Endothelial cell of umbilical vein (primary cell): Measurements from ENCODE around the gene ANKMY1. TPM values are rescaled to one million over a fixed set of nuclear protein-coding genes. Genes with fewer than 3 reads are reported as not detected.

Source experiments
- BruUV-seq: library from RNA; stranded (reverse); fragments of 400-500 nt; replicated peaks from 2 replicates; lab custom pipeline; 2021; lab: Mats Ljungman, UMichigan
- CTCF ChIA-PET: fragments of 300-600, 350-600 bp; sonication (Branson Sonifier 250); formaldehyde crosslinking; loops from one replicate; lab custom pipeline; 2021; ENCODE audit warnings: antibody characterized with exemption, inconsistent platforms; lab: Charles Lee
- POLR2A ChIA-PET: fragments of 300-600, 350-600 bp; sonication (Branson Sonifier 250); formaldehyde crosslinking; loops from one replicate; lab custom pipeline; 2021; ENCODE audit warnings: antibody characterized with exemption, inconsistent platforms; lab: Charles Lee
- DNase-seq: peaks from one replicate; pipeline ENCODE4 v3.0.0-alpha.2; 2011; ENCODE audit warnings: low read depth, low spot score
- FAIRE-seq: peaks from 2 replicates; lab custom pipeline; 2011; peaks lifted over from hg19 to GRCh38; lab: Jason Lieb, UNC
- H2AFZ ChIP-seq: 2 replicates; pipeline ENCODE4 v1.6.0; 2012; ENCODE audit warnings: low read depth, low read length, control low read depth, inconsistent platforms
- H3K27ac ChIP-seq: 2 replicates; pipeline ENCODE4 v1.5.1; 2011; ENCODE audit warnings: low read depth, mild to moderate bottlenecking, control low read depth, low read length, moderate library complexity; ENCODE audit not compliant: insufficient read depth
- H3K27me3 ChIP-seq, 2 experiments: 2 replicates each; pipeline versions ENCODE4 v1.6.0 to v1.6.1; 2011; ENCODE audit warnings: low read length in 2 of 2, mixed read lengths in 1 of 2; ENCODE audit not compliant: control insufficient read depth in 2 of 2, insufficient read depth in 2 of 2
- H3K36me3 ChIP-seq, 2 experiments: 2 replicates in 1 of 2; 3 replicates in 1 of 2; pipeline ENCODE4 v1.5.1; 2011; ENCODE audit warnings: low read length in 2 of 2, mild to moderate bottlenecking in 1 of 2, moderate library complexity in 1 of 2; ENCODE audit not compliant: control insufficient read depth in 2 of 2, insufficient read depth in 2 of 2; ENCODE audit errors: extremely low read depth in 1 of 2
- H3K4me1 ChIP-seq: 3 replicates; pipeline ENCODE4 v1.5.1; 2011; ENCODE audit warnings: mild to moderate bottlenecking, low read length; ENCODE audit not compliant: control insufficient read depth, insufficient read depth; ENCODE audit errors: extremely low read depth
- H3K4me2 ChIP-seq: 2 replicates; pipeline ENCODE4 v1.6.1; 2011; ENCODE audit warnings: low read length, control low read depth, mixed read lengths; ENCODE audit not compliant: insufficient read depth
- H3K4me3 ChIP-seq, 3 experiments: fragments of 200-600 bp in 1 of 3; sonication (generic), shearing (Covaris generic) in 1 of 3; replicated peaks in 1 of 3; 2 replicates each; pipeline ENCODE4 v1.5.1; 2011 to 2016; ENCODE audit warnings: control low read depth in 3 of 3, low read length in 3 of 3, mild to moderate bottlenecking in 2 of 3, inconsistent platforms in 1 of 3, low read depth in 1 of 3, moderate library complexity in 1 of 3; ENCODE audit not compliant: insufficient read depth in 1 of 3
- H3K79me2 ChIP-seq: 2 replicates; pipeline ENCODE4 v1.6.0; 2012; ENCODE audit warnings: low read length, inconsistent platforms; ENCODE audit not compliant: control insufficient read depth, insufficient read depth
- H3K9ac ChIP-seq: replicated peaks from 2 replicates; pipeline ENCODE3; 2011; ENCODE audit warnings: low read length, control low read depth; ENCODE audit not compliant: insufficient read depth; ENCODE audit errors: extremely low read depth
- H3K9me1 ChIP-seq: replicated peaks from 3 replicates; pipeline ENCODE4 v1.6.0; 2011; ENCODE audit warnings: mild to moderate bottlenecking, low read length; ENCODE audit not compliant: control insufficient read depth, insufficient read depth; ENCODE audit errors: extremely low read depth
- H3K9me3 ChIP-seq: replicated peaks from 2 replicates; pipeline ENCODE4 v1.5.1; 2012; ENCODE audit warnings: low read length, inconsistent platforms; ENCODE audit not compliant: control insufficient read depth, insufficient read depth
- H4K20me1 ChIP-seq: replicated peaks from 2 replicates; pipeline ENCODE3; 2011; ENCODE audit warnings: mild to moderate bottlenecking, low read length; ENCODE audit not compliant: control insufficient read depth, insufficient read depth; ENCODE audit errors: extremely low read depth
- EZH2 ChIP-seq: IDR thresholded peaks from 2 replicates; pipeline ENCODE4 v1.6.1; 2012; ENCODE audit warnings: borderline replicate concordance, low read depth, mild to moderate bottlenecking, moderate library complexity, low read length, inconsistent platforms; ENCODE audit not compliant: severe bottlenecking
- GATA2 ChIP-seq: IDR thresholded peaks from 2 replicates; pipeline ENCODE4 v1.7.0; 2011; ENCODE audit warnings: low read depth, mild to moderate bottlenecking, moderate library complexity, mixed read lengths, low read length; ENCODE audit not compliant: insufficient read length, insufficient read depth
- JUN ChIP-seq: IDR thresholded peaks from 2 replicates; pipeline ENCODE4 v1.6.1; 2011; ENCODE audit warnings: borderline replicate concordance, low read depth; ENCODE audit not compliant: insufficient read length, insufficient read depth
- MYC ChIP-seq: IDR thresholded peaks from one replicate; pipeline ENCODE4 v1.6.1; 2011; ENCODE audit warnings: mild to moderate bottlenecking, low read depth, low read length
- POLR2A ChIP-seq: IDR thresholded peaks from 2 replicates; pipeline ENCODE4 v1.6.1; 2012; ENCODE audit warnings: low read depth, mild to moderate bottlenecking, control low read depth, low read length
- POLR2AphosphoS5 ChIP-seq: IDR thresholded peaks from 2 replicates; pipeline ENCODE4 v1.6.1; 2012; ENCODE audit warnings: low read depth, mild to moderate bottlenecking, control low read depth, low read length, moderate library complexity; ENCODE audit not compliant: insufficient read depth
- dilution Hi-C: fragments of 300-500 bp; cut with MboI; formaldehyde crosslinking; loops from one replicate; pipeline ENCODE4 v1.15.0; 2019; ENCODE audit warnings: low sequenced_read_pairs; ENCODE audit not compliant: extremely low pct_ligation_motif_present
- intact Hi-C: fragments of 100-400 bp; cut with micrococcal nuclease; formaldehyde crosslinking; loops from one replicate; pipeline ENCODE4 v1.10.0; 2022
- polyA plus RNA-seq, 4 experiments: library from polyadenylated mRNA; depleted of rRNA in 3 of 4; stranded (reverse) in 3 of 4; unstranded in 1 of 4; fragments of >200 nt; gene quantifications; 2 replicates each; pipeline versions ENCODE4 v1.2.1 to v1.2.3, GENCODE V29; 2011 to 2012; ENCODE audit warnings: missing spikeins in 1 of 4
- total RNA-seq: library from RNA; stranded (reverse); gene quantifications from 2 replicates; pipeline ENCODE4 v1.2.3, GENCODE V29; 2021
- TF ChIP-seq, protein P1 (sequence below), 2 donors: IDR thresholded peaks; 1 replicate in 1 of 2; 2 replicates in 1 of 2; pipeline ENCODE4 v1.5.1; 2011; ENCODE audit warnings: low read length in 2 of 2, mild to moderate bottlenecking in 2 of 2, moderate library complexity in 2 of 2, control low read depth in 1 of 2, inconsistent platforms in 1 of 2, low read depth in 1 of 2; ENCODE audit not compliant: insufficient read depth in 1 of 2; ENCODE audit errors: extremely low read depth in 1 of 2
- TF ChIP-seq, protein P2 (sequence below): IDR thresholded peaks from 2 replicates; pipeline ENCODE4 v1.6.1; 2011; ENCODE audit not compliant: insufficient read depth, insufficient read length

The ANKMY1 gene
- total and polyA plus RNA-seq, 2 donors (not counting 3 experiments of a cell fraction or from before 2014, with no cell fraction given) = 9.0 to 16.0 TPM

DNA sequence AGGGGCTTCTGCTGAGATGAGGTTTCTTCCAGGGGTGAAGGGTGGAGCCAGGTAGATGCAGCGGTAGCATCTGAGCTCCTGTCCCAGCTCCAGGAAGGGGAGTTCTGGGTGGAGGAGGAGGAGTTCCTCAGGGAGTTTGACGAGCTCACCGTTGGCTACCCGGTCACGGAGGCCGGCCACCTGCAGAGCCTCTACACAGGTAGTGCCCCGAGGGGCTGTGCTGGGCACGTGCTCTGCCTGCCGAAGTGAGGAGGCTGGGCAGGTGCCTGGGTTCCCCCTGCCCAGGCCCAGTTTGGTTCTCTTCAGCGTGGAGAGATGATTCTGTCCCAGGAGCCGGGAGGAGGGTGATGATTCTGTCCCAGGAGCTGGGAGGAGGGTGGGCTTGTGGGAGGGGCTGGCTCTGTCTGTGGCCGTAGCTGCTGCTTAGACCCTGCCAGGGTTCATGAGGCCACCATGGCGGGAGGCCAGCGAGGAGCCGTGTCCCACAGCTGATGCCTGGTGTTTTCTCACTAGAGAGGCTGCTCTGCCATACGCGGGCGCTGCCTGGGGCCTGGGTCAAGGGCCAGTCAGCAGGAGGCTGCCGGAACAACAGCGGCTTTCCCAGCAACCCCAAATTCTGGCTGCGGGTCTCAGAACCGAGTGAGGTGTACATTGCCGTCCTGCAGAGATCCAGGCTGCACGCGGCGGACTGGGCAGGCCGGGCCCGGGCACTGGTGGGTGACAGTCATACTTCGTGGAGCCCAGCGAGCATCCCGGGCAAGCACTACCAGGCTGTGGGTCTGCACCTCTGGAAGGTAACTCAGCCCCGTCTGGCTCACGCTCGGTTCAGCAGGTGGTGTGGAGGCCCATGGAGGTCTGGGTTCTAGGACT lies 37.0 kb upstream of the ANKMY1 start:
- FAIRE-seq = no peak
- Histone ChIP-seq H3K27ac (no peak overlapping the region), H3K9ac (no peak overlapping the region), H4K20me1 (no peaks in the 10 kb centered on the region), H3K9me1 (no peaks in the 10 kb centered on the region), H3K27me3 (no peaks in the 10 kb centered on the region), H3K4me3 (no peak overlapping the region), H3K4me1 (no peaks in the 10 kb centered on the region), H3K79me2 (peaks cover 11% of the 10 kb centered on the region), H2AFZ (no peak overlapping the region), H3K36me3 (peaks cover 2 to 29% of the 10 kb centered on the region in 2 experiments), H3K9me3 (no peaks in the 10 kb centered on the region), H3K4me2 (no peak overlapping the region)
- no peak for DNase-seq
- dilution Hi-C loops = no loop called here
- intact Hi-C loops = no loop called here
- CTCF ChIA-PET = no interaction called here
- TF ChIP-seq POLR2AphosphoS5 (no peak), EZH2 (no peak), POLR2A (no peak), MYC (no peak), JUN (no peak), GATA2 (no peak)
- TF ChIP-seq, protein P1, sequence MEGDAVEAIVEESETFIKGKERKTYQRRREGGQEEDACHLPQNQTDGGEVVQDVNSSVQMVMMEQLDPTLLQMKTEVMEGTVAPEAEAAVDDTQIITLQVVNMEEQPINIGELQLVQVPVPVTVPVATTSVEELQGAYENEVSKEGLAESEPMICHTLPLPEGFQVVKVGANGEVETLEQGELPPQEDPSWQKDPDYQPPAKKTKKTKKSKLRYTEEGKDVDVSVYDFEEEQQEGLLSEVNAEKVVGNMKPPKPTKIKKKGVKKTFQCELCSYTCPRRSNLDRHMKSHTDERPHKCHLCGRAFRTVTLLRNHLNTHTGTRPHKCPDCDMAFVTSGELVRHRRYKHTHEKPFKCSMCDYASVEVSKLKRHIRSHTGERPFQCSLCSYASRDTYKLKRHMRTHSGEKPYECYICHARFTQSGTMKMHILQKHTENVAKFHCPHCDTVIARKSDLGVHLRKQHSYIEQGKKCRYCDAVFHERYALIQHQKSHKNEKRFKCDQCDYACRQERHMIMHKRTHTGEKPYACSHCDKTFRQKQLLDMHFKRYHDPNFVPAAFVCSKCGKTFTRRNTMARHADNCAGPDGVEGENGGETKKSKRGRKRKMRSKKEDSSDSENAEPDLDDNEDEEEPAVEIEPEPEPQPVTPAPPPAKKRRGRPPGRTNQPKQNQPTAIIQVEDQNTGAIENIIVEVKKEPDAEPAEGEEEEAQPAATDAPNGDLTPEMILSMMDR (IDR thresholded peaks at IDR 0.05; ENCODE audit: extremely low read depth in 1 of 2, insufficient read depth in 1 of 2, low read depth in 1 of 2, low read length in 2 of 2) = no peak
- TF ChIP-seq, protein P2, sequence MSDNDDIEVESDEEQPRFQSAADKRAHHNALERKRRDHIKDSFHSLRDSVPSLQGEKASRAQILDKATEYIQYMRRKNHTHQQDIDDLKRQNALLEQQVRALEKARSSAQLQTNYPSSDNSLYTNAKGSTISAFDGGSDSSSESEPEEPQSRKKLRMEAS = no peak
- POLR2A ChIA-PET = no interaction called here
- BruUV-seq = no TSS peak
